Hematopoietic multipotent progenitor cell treated with erythropoietin and hydrocortisone succinate and interleukin-3 and kit ligand, for 6 days (in vitro differentiated cells): ENCODE measurements around the gene THNSL1.
A peak's percentile ranks its signal among the peaks of the same experiment; 100 is the strongest.

Experiments used
- DNase-seq: peaks from one replicate; pipeline ENCODE4 v3.0.0-alpha.2; 2015

Gene THNSL1

DNA sequence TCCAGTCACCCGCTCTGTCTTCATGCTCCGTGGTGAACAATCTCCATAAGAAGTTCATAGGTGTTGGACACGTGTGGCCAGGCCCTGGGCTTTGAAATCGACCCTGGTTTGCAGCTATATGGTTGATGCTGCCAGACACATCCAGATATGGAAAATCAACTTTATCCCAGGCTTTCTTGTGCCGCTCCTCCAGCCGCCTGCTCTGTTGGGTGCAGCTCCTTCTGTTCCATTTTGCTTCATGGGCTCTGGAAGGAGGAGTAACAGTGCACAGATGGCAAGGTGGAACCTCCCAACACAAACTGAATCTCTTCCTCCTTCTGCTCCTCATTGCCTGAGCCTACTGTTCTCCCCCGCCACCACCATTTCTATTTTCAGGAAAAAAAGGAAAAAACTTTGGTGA lies 44.7 kb downstream of the THNSL1 start:
- DNase-seq, result no peak

DNA sequence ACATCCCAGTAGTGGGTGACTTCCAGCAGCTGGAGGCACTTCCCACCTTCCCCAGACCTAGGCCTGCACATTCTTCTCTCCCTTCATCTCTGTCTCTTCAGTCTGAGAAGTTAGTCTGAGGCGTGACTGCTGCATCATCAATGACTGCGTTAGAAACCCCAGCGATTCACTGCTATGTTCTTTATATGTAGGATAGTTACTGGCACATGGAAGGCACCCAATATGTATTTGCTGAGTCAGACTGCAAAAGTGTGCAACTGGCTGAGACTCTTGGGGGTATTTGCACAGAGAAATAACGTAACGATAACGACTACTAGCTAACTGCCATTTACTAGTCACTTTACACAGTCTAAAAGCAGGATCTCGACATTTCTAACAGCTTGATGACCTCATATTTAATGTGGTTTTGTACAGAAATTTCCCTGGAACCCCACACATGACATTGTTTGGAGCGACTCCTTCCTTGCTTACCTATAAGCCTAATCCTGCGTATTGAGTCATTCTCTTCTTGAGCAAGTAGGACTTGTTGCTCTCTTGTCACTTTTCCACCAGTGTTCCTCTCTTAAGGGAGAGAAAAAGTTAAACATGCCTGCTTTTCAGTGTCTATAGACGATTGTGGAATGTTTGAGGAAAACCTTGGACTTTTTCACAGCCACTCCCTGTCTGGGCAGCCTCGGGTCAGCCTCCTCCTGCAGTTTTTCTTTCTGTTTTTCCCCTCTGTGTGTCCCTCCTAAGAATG lies 45.5 kb downstream of the THNSL1 start:
- peak; percentile 20 for DNase-seq

DNA sequence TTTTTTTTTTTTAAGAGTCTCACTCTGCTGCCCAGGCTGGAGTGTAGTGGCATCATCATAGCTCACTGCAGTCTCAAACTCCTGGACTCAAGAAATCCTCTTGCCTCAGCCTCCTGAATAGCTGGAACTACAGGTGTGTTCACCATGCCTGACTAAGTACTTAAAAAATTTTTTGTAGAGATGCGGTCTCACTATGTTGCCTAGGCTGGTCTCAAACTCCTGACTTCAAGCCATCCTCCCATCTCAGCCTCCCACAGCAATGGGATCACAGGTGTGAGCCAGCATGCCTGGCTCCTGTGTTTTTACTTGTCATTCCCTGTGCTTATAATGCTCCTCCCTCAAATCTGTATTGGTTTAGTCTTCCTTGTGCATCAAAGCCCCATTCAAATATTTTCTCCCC lies 46.7 kb downstream of the THNSL1 start:
- DNase-seq, result no peak

GRCh38 chr10:25063644-25064043 lies 47.2 kb downstream of the THNSL1 start:
- DNase-seq, result no peak

DNA sequence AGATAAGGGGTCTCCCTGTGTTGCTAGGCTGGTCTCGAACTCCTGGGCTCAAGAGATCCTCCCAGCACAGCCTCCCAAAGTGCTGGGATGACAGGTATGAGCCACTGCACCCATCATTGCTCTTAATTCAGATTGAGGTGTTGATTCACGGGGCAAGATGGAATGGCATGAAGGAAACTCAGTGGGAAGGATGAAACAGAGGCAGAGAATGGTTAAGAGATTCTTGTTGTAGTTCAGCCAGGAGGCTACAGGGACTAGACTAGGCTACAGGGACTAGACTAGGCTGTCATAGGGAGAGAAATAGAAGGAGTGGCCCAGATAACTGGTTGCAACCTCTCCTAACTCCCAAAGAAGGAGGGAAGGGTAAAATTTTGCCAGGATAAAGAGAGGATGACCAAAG lies 48.0 kb downstream of the THNSL1 start:
- no peak for DNase-seq

DNA sequence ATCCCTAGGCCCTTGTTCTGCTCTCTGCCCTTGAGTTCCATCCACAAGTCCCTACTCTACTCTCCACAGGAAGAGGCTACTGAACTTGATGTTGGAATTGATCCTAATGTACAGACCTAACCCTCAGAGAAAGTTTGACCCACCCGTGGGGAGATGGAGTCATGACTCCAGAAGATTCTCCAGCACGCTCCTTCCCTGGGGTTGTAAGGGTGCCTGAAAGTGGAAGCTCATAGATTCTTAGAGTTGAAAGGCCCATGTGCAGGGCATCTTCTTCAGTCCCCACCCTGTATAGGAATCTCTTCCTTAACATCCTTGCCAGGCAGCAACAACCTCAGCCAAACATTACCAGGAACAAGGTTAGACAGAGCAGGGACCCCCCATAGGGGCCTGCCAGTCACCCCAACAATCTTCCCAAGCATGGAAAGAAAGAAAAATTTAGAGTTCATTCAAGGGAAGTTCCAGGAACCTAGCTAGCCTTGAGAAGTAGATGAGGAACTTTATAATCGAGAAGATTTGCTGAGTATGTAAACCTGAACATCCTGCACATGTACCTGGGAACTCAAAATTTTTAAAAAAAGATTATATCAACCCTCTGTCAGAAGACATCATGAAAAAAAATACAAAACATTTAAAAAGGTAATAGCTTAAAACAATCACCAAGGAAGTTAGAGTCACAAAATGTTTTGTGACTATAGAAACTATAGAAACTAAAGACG lies 49.5 kb downstream of the THNSL1 start:
- DNase-seq, result no peak

DNA sequence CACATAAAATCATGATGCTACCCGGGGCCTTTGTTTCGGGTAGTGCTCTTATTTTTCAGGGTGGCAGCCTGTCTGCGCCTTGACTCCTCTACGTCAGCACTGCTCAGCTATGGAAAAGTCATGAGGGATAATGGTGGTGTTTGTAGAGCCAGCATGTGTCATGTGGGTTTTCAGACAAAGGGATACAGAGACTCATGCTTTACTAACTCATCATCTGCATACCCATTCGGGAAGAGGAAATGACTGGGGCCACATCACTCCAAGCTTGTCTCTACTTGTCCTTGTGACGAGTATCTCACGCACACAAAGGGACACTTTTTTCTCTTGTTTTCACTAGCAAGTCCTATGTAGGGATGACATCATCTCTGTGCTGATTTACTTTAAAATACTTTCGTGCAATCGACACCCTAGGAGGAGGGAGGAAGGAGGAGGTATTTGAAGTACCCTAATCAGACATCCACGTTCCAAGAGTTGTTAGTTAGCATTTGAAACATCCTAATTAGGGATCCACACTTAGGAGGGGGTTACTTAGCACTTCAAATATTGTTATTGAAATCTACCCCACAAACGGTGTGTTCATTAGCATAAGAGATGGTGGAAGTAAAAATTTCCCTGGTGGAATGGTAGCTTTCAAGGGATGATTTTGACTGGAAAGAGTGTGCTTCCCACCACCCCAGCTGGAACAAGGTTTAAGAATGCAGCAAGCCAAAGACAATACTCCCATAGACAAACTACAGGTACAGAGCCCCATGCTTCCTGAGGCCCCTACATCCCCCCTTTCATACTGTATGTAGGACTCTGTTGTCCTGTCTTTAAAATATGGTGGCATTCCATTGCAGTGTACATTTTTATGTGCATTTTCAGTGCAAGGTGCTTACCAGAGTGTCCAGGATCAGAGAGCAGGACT lies 52.0 kb downstream of the THNSL1 start:
- no peak for DNase-seq

GRCh38 chr10:25071227-25071626 lies 54.8 kb downstream of the THNSL1 start:
- no peak for DNase-seq

DNA sequence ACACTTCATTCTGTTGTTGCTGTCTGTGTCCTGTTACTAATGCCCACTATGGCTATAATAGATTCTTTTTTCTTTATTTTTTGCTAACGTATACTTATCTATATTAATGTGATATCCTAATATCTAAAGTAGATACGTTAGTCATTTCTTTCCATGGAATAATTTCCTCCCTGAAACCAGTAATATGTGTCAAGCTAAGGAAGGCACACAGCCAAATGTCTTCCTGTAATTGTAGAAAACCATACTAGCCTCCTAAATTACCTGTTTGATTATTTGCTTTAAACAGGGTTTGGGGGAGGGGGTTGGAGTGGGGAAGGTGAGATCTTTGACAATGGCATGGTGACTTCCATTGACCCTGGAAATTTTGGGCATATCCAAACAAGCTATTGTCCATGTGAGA lies 56.4 kb downstream of the THNSL1 start:
- DNase-seq, result no peak

GRCh38 chr10:25075825-25076224 lies 59.4 kb downstream of the THNSL1 start:
- DNase-seq, result no peak
